HG03521 (cell line): ENCODE measurements around the gene CYP1A1.

Experiments used
- ATAC-seq: cut with Tn5 transposase; IDR thresholded peaks from one replicate; pipeline ENCODE4 v1.9.1; 2021; ENCODE audit warnings: mild to moderate bottlenecking, moderate library complexity; ENCODE audit not compliant: unreplicated experiment

CYP1A1 gene

GRCh38 chr15:74696808-74697207, 28.5 kb downstream of the CYP1A1 start:
- no peak for ATAC-seq

GRCh38 chr15:74696398-74696729, 29.0 kb downstream of the CYP1A1 start:
- no peak for ATAC-seq

GRCh38 chr15:74695597-74696397, 29.5 kb downstream of the CYP1A1 start, which contains the start of gene EDC3:
Gene EDC3, minus strand, starts transcription at chr15:74696024. Its CDS starts 20,900 bp downstream, at chr15:74675124.
- ATAC-seq = peak; percentile 85

GRCh38 chr15:74692327-74692726, 33.0 kb downstream of the CYP1A1 start:
- ATAC-seq = no peak

GRCh38 chr15:74683758-74684157, 41.6 kb downstream of the CYP1A1 start:
- ATAC-seq = no peak

GRCh38 chr15:74682954-74683353, 42.4 kb downstream of the CYP1A1 start:
- ATAC-seq = no peak

- no peak for ATAC-seq
Measured at GRCh38 chr15:74680456-74680855, 44.9 kb downstream of the CYP1A1 start.

GRCh38 chr15:74676801-74677200, 48.5 kb downstream of the CYP1A1 start:
- ATAC-seq = no peak

GRCh38 chr15:74674161-74674560, 51.2 kb downstream of the CYP1A1 start:
- no peak for ATAC-seq

GRCh38 chr15:74669627-74670026, 55.7 kb downstream of the CYP1A1 start:
- no peak for ATAC-seq
